Measurements from ENCODE around the gene RFX2. TPM values are rescaled to one million over a fixed set of nuclear protein-coding genes. Genes with fewer than 3 reads are reported as not detected.

RFX2 gene
- total RNA-seq, 1 donor from 2014 or later: 2.4 TPM

- FAIRE-seq (peak; percentile 18), DNase-seq (ENCODE audit: low read depth) (no peak)
- TF ChIP-seq CTCF (IDR thresholded peaks at IDR 0.05; ENCODE audit: insufficient read depth, low read length, severe bottlenecking): no peak
- Histone ChIP-seq H3K27me3 (ENCODE audit: control insufficient read depth, insufficient read depth, low read length) (no peaks in the 10 kb centered on the region), H3K4me3 (ENCODE audit: low read depth, low read length) (no peak overlapping the region), H3K36me3 (ENCODE audit: control insufficient read depth, insufficient read depth, low read length) (peaks cover 2% of the 10 kb centered on the region)
These were observed 65.2 kb downstream of the RFX2 start for GRCh38 chr19:6045108-6045507.

GRCh38 chr19:6044056-6044805 is 66.1 kb downstream of the RFX2 start:
- H3K27me3 ChIP-seq (ENCODE audit: control insufficient read depth, insufficient read depth, low read length): no peaks in the 10 kb centered on the region
- no peak for DNase-seq (ENCODE audit: low read depth)
- H3K4me3 ChIP-seq (ENCODE audit: low read depth, low read length): no peak overlapping the region
- no peak for TF ChIP-seq CTCF (IDR thresholded peaks at IDR 0.05; ENCODE audit: insufficient read depth, low read length, severe bottlenecking)
- peaks cover 3% of the 10 kb centered on the region for H3K36me3 ChIP-seq (ENCODE audit: control insufficient read depth, insufficient read depth, low read length)
- FAIRE-seq: no peak

GRCh38 chr19:6042776-6043726 is 67.2 kb downstream of the RFX2 start:
- no peak for TF ChIP-seq CTCF (IDR thresholded peaks at IDR 0.05; ENCODE audit: insufficient read depth, low read length, severe bottlenecking)
- Histone ChIP-seq H3K27me3 (ENCODE audit: control insufficient read depth, insufficient read depth, low read length) (no peaks in the 10 kb centered on the region), H3K36me3 (ENCODE audit: control insufficient read depth, insufficient read depth, low read length) (peaks cover 3% of the 10 kb centered on the region), H3K4me3 (ENCODE audit: low read depth, low read length) (no peak overlapping the region)
- DNase-seq (ENCODE audit: low read depth) (no peak), FAIRE-seq (peak; percentile 55)

- FAIRE-seq: no peak
- no peak for DNase-seq (ENCODE audit: low read depth)
- Histone ChIP-seq H3K4me3 (ENCODE audit: low read depth, low read length) (no peak overlapping the region), H3K36me3 (ENCODE audit: control insufficient read depth, insufficient read depth, low read length) (peaks cover 3% of the 10 kb centered on the region), H3K27me3 (ENCODE audit: control insufficient read depth, insufficient read depth, low read length) (no peaks in the 10 kb centered on the region)
- no peak for TF ChIP-seq CTCF (IDR thresholded peaks at IDR 0.05; ENCODE audit: insufficient read depth, low read length, severe bottlenecking)
These were observed 68.3 kb downstream of the RFX2 start for GRCh38 chr19:6041991-6042481.

- DNase-seq (ENCODE audit: low read depth) (no peak), FAIRE-seq (no peak)
- no peaks in the 10 kb centered on the region for H3K27me3 ChIP-seq (ENCODE audit: control insufficient read depth, insufficient read depth, low read length)
- TF ChIP-seq CTCF (IDR thresholded peaks at IDR 0.05; ENCODE audit: insufficient read depth, low read length, severe bottlenecking): no peak
- peaks cover 3% of the 10 kb centered on the region for H3K36me3 ChIP-seq (ENCODE audit: control insufficient read depth, insufficient read depth, low read length)
- no peak overlapping the region for H3K4me3 ChIP-seq (ENCODE audit: low read depth, low read length)
These were observed 69.2 kb downstream of the RFX2 start for GRCh38 chr19:6041071-6041470.

Data from bronchial epithelial cell (primary cell).